ENCODE results near the gene JAML. TPM values are rescaled to one million over a fixed set of nuclear protein-coding genes. Genes with fewer than 3 reads are reported as not detected.

JAML gene
- total and polyA plus RNA-seq, 2 of the 13 experiments (the other 11 are each of a cell fraction or from before 2014, with no cell fraction given): 2.0 to 3.3 TPM

DNA sequence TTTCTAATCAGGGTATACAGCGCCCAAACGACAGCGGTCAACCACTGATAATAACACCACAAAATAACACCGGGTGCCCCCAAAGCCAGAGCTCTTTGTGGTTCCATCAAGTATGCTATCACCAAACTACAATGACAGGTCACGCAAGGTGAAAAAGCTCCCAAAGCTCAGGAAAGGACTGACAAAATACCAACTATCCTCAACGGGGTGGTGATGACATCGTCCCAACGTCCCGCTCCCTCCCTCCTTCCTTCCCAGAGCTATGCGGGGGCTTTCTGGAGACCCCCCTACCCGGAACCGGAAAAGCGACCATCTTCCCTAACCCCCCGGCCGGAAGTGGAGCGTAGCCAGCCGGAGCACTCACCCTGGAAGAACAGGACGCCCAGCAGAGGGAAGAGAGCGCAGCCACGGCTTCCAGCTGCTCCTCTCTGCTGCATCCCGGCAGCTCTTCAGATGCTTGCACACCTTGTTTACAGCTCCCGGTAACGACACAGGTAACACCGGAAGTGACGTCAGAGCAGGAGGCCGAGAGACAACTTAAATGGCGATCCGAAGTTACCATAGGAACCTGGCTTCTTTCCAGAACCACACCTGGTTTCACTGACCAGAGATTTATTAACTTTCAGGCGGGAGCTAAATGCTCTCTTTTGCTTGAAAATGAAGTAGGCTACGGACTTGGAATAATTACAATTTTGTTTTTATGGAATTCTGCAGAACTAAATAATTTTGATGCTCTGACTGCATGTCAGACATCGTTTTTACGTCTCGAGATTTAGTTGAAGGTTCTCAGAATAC lies 27.2 kb upstream of the JAML start, which contains the start of gene MPZL3 (continued):
- no peak for TF ChIP-seq ZNF737 (CRISPR knock-in tag; IDR thresholded peaks at IDR 0.05; ENCODE audit: borderline replicate concordance)
- TF ChIP-seq NR2C2 (CRISPR knock-in tag; IDR thresholded peaks at IDR 0.05; ENCODE audit: borderline replicate concordance): peak; percentile 96
- no peak for TF ChIP-seq TMF1 (CRISPR knock-in tag; IDR thresholded peaks at IDR 0.05; ENCODE audit: low read depth)
- TF ChIP-seq ZNF484 (CRISPR knock-in tag; IDR thresholded peaks at IDR 0.05; ENCODE audit: borderline replicate concordance, low read depth): no peak
- TF ChIP-seq ZNF776 (CRISPR knock-in tag; IDR thresholded peaks at IDR 0.05): no peak
- no peak; the same call in 1 of the 2 replicates for TF ChIP-seq CREBL2 (CRISPR knock-in tag; IDR thresholded peaks at IDR 0.05; ENCODE audit: borderline replicate concordance)
- TF ChIP-seq, protein P1, sequence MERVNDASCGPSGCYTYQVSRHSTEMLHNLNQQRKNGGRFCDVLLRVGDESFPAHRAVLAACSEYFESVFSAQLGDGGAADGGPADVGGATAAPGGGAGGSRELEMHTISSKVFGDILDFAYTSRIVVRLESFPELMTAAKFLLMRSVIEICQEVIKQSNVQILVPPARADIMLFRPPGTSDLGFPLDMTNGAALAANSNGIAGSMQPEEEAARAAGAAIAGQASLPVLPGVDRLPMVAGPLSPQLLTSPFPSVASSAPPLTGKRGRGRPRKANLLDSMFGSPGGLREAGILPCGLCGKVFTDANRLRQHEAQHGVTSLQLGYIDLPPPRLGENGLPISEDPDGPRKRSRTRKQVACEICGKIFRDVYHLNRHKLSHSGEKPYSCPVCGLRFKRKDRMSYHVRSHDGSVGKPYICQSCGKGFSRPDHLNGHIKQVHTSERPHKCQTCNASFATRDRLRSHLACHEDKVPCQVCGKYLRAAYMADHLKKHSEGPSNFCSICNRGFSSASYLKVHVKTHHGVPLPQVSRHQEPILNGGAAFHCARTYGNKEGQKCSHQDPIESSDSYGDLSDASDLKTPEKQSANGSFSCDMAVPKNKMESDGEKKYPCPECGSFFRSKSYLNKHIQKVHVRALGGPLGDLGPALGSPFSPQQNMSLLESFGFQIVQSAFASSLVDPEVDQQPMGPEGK (CRISPR knock-in tag; IDR thresholded peaks at IDR 0.05): peak; percentile 99
- no peak for TF ChIP-seq ZFP82 (CRISPR knock-in tag; IDR thresholded peaks at IDR 0.05; ENCODE audit: borderline replicate concordance)
- TF ChIP-seq NKX3-1 (CRISPR knock-in tag; IDR thresholded peaks at IDR 0.05): 0 out of 2 replicates have a peak, but pooled peaks have one; percentile 24
- TF ChIP-seq DNMT3B (CRISPR knock-in tag; conservative IDR thresholded peaks at IDR 0.05): 0 out of 2 replicates have a peak, but pooled peaks have one; percentile 21
- TF ChIP-seq MIXL1 (CRISPR knock-in tag; IDR thresholded peaks at IDR 0.05): 0 out of 2 replicates have a peak, but pooled peaks have one; percentile 14
- TF ChIP-seq ZNF615 (CRISPR knock-in tag; IDR thresholded peaks at IDR 0.05; ENCODE audit: borderline replicate concordance): 0 out of 2 replicates have a peak, but pooled peaks have one; percentile 19
- TF ChIP-seq RFX1 (IDR thresholded peaks at IDR 0.05): peak; percentile 79
- peak; percentile 50; the same call in 1 of the 2 replicates for TF ChIP-seq SALL2 (CRISPR knock-in tag; IDR thresholded peaks at IDR 0.05)
- TF ChIP-seq NFIB (CRISPR knock-in tag; IDR thresholded peaks at IDR 0.05; ENCODE audit: borderline replicate concordance): no peak
- TF ChIP-seq GPN1 (CRISPR knock-in tag; IDR thresholded peaks at IDR 0.05; ENCODE audit: borderline replicate concordance): no peak
- TF ChIP-seq REL (CRISPR knock-in tag; conservative IDR thresholded peaks at IDR 0.05): 0 out of 2 replicates have a peak, but pooled peaks have one; percentile 52
- no peak for TF ChIP-seq CSRNP2 (CRISPR knock-in tag; conservative IDR thresholded peaks at IDR 0.05; ENCODE audit: low read depth)
- peak; percentile 74 for TF ChIP-seq YEATS4 (CRISPR knock-in tag; IDR thresholded peaks at IDR 0.05; ENCODE audit: borderline replicate concordance)
- TF ChIP-seq HNF4A (CRISPR knock-in tag; IDR thresholded peaks at IDR 0.05): 0 out of 2 replicates have a peak, but pooled peaks have one; percentile 2
- no peak for TF ChIP-seq ISX (CRISPR knock-in tag; conservative IDR thresholded peaks at IDR 0.05)
- no peak for TF ChIP-seq AGO2 (optimal IDR thresholded peaks at IDR 0.05; ENCODE audit: low read depth, low read length)
- no peak for TF ChIP-seq BRF2 (CRISPR knock-in tag; IDR thresholded peaks at IDR 0.05)
- no peak for TF ChIP-seq ZNF460 (CRISPR knock-in tag; IDR thresholded peaks at IDR 0.05; ENCODE audit: borderline replicate concordance)
- 0 out of 2 replicates have a peak, but pooled peaks have one; percentile 14 for TF ChIP-seq HDAC2 (CRISPR knock-in tag; IDR thresholded peaks at IDR 0.05)
